Ishikawa (cell line): Measurements from ENCODE around the gene SNX3.

Experiments used
- CEBPB ChIP-seq: IDR thresholded peaks from 2 replicates; pipeline ENCODE4 v1.6.1; 2012
- CREB1 ChIP-seq: IDR thresholded peaks from 2 replicates; pipeline ENCODE4 v1.6.1; 2012; ENCODE audit warnings: low read depth
- EGR1 ChIP-seq: IDR thresholded peaks from 2 replicates; pipeline ENCODE4 v1.6.1; 2012
- EP300 ChIP-seq: IDR thresholded peaks from 2 replicates; pipeline ENCODE4 v1.6.1; 2012; ENCODE audit warnings: borderline replicate concordance
- FOXM1 ChIP-seq: IDR thresholded peaks from 2 replicates; pipeline ENCODE4 v1.6.1; 2012; ENCODE audit warnings: low read depth, borderline replicate concordance
- NFIC ChIP-seq: IDR thresholded peaks from 2 replicates; pipeline ENCODE4 v1.6.1; 2012
- RAD21 ChIP-seq: IDR thresholded peaks from 2 replicates; pipeline ENCODE4 v1.6.1; 2012; ENCODE audit warnings: low read depth
- TAF1 ChIP-seq: IDR thresholded peaks from 2 replicates; pipeline ENCODE4 v1.6.1; 2012; ENCODE audit warnings: low read depth, mild to moderate bottlenecking
- TCF12 ChIP-seq: IDR thresholded peaks from 2 replicates; pipeline ENCODE4 v1.6.1; 2012; ENCODE audit warnings: low read depth
- TEAD4 ChIP-seq: IDR thresholded peaks from 2 replicates; pipeline ENCODE4 v1.6.1; 2012
- YY1 ChIP-seq: IDR thresholded peaks from 2 replicates; pipeline ENCODE4 v1.6.1; 2012; ENCODE audit warnings: low read depth
- ZBTB7A ChIP-seq: IDR thresholded peaks from 2 replicates; pipeline ENCODE4 v1.6.1; 2012; ENCODE audit warnings: low read depth
- TF ChIP-seq, protein P1 (sequence below): IDR thresholded peaks from 2 replicates; pipeline ENCODE4 v1.6.1; 2012; ENCODE audit warnings: low read depth, mild to moderate bottlenecking
- TF ChIP-seq, protein P2 (sequence below): IDR thresholded peaks from 2 replicates; pipeline ENCODE4 v1.6.1; 2012
- TF ChIP-seq, protein P3 (sequence below): IDR thresholded peaks from 2 replicates; pipeline ENCODE4 v1.6.1; 2012

Gene SNX3

DNA sequence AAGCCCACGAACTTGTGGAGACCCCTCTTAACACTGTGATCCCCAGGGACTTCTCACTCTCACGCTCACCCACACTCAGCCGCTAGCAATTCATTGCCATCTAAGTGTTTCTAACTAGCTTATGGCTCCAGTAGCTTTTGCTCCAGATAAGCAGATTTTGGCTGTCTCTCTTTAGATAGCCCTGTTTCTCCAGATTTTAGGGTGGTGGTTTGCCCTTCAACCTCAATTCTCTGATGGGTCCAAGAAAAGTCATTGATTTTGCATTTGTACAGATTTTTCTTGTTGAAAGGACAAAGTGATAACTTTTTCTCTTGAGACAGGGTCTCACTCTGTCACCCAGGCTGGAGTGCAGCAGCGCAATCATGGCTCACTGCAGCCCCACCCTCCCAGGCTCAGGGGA, 53.8 kb downstream of the SNX3 start:
- TF ChIP-seq, protein P1, sequence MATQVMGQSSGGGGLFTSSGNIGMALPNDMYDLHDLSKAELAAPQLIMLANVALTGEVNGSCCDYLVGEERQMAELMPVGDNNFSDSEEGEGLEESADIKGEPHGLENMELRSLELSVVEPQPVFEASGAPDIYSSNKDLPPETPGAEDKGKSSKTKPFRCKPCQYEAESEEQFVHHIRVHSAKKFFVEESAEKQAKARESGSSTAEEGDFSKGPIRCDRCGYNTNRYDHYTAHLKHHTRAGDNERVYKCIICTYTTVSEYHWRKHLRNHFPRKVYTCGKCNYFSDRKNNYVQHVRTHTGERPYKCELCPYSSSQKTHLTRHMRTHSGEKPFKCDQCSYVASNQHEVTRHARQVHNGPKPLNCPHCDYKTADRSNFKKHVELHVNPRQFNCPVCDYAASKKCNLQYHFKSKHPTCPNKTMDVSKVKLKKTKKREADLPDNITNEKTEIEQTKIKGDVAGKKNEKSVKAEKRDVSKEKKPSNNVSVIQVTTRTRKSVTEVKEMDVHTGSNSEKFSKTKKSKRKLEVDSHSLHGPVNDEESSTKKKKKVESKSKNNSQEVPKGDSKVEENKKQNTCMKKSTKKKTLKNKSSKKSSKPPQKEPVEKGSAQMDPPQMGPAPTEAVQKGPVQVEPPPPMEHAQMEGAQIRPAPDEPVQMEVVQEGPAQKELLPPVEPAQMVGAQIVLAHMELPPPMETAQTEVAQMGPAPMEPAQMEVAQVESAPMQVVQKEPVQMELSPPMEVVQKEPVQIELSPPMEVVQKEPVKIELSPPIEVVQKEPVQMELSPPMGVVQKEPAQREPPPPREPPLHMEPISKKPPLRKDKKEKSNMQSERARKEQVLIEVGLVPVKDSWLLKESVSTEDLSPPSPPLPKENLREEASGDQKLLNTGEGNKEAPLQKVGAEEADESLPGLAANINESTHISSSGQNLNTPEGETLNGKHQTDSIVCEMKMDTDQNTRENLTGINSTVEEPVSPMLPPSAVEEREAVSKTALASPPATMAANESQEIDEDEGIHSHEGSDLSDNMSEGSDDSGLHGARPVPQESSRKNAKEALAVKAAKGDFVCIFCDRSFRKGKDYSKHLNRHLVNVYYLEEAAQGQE = no peak
- TF ChIP-seq YY1 = no peak

DNA sequence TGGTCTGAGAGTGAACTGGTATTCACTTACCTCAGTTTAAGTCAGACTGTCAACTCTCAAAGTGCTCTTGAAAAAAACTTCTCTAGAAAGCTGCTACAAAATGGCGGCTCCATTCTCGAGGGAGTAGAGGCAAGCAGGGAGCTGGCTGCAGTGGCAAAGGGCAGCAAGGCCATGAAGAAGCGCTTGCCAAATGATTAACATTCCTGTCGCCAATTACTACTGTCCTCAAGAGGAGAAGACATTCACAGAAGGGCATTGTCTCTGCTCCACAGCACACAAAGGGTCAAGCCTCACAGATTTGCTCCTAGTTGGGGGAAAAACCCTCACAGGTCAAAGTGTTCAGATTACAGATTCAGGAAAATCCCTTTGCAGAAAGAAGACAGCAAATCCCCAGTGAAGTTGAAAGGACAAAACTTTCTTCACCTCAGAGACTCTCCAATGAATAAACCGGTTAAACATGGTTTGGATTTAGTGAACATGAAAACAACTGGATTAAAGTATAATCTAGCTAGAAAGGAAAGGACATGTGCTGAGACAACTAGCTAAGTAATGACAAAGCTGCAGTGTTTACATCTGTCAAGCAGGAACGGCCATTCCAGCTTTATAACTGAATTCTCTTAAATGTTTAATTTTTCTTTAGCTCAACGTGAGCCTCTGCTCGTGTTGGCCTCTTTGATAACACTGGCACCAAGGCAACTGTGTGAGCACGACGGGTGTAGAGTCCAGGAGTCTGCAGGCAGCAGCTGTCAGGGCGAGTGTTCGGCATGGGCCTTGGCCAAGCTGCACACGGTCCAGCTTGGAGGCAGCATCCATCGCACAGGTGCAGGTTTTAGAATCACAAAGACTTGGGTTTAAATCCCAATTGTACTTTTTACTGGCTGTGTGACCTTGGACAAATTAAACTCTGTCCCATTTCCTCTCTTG, 57.4 kb downstream of the SNX3 start:
- TF ChIP-seq TCF12 (no peak), TEAD4 (no peak), EP300 (no peak), FOXM1 (no peak), CREB1 (no peak), TAF1 (no peak), RAD21 (no peak), ZBTB7A (no peak), NFIC (no peak), YY1 (no peak), EGR1 (no peak), CEBPB (no peak)
- TF ChIP-seq, protein P2, sequence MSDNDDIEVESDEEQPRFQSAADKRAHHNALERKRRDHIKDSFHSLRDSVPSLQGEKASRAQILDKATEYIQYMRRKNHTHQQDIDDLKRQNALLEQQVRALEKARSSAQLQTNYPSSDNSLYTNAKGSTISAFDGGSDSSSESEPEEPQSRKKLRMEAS = no peak
- TF ChIP-seq, protein P3, sequence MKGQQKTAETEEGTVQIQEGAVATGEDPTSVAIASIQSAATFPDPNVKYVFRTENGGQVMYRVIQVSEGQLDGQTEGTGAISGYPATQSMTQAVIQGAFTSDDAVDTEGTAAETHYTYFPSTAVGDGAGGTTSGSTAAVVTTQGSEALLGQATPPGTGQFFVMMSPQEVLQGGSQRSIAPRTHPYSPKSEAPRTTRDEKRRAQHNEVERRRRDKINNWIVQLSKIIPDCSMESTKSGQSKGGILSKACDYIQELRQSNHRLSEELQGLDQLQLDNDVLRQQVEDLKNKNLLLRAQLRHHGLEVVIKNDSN = no peak
- TF ChIP-seq, protein P1 = no peak

DNA sequence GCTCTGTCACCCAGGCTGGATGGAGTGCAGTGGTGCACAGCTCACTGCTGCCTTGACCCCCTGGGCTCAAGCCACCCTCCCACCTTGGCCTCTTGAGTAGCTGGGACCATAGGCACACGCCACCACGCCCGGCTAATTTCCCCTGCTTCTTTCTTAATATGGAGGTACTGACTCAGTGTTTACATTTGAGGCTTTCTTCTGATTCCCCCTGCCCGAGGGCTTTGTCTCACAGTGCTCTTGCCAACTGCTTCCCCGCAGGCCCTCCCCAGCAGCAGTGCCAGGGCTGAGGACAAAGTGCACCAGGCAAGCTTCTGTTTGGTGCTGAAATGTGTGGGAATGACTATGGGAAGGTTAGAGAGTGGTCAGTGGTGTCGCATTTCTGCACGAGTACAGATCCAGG, 60.2 kb downstream of the SNX3 start:
- TF ChIP-seq YY1 = no peak
- no peak for TF ChIP-seq NFIC
- TF ChIP-seq TCF12 = no peak
- no peak for TF ChIP-seq CEBPB
- TF ChIP-seq EP300 = no peak
- TF ChIP-seq ZBTB7A = no peak
- no peak for TF ChIP-seq TAF1
- TF ChIP-seq, protein P2 = no peak
- TF ChIP-seq, protein P1 = no peak
- TF ChIP-seq, protein P3 = no peak
- TF ChIP-seq RAD21 = no peak
- TF ChIP-seq EGR1 = no peak
- TF ChIP-seq CREB1 = no peak
- no peak for TF ChIP-seq TEAD4
- TF ChIP-seq FOXM1 = no peak

DNA sequence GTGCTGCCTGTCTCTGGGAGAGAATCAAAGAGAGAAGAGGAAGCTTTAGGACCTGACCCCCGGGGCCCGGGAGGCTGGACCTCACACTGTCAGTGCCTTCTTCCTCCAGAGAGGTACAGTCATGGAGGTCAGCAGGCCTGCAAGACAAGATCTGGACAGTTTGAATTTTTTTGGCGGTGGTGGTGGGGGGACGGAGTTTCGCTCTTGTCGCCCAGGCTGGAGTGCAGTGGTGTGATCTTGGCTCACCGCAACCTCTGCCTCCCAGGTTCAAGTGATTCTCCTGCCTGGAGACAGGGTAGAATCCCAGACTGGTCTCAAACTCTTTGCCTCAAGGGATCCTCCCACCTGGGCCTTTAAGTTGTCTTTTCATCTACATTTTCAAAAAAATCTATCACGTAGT, 60.7 kb downstream of the SNX3 start:
- TF ChIP-seq FOXM1 (no peak), YY1 (no peak), TCF12 (no peak), TEAD4 (no peak), NFIC (no peak), TAF1 (no peak), CREB1 (no peak)
- TF ChIP-seq, protein P2 = no peak
